Cerebellar nuclear complex (tissue), 1 donor: Measurements from ENCODE around the gene ZNF597.
"Not testable (repeated sequence)": the region's sequence is repeated elsewhere in the genome, so short reads cannot be mapped to it uniquely, and the experiment has no call there.

Experiments
- DNase-seq, 2 experiments: peaks; one replicate each; lab custom pipeline; 2025; lab: John Stamatoyannopoulos, UW

Gene ZNF597

DNA sequence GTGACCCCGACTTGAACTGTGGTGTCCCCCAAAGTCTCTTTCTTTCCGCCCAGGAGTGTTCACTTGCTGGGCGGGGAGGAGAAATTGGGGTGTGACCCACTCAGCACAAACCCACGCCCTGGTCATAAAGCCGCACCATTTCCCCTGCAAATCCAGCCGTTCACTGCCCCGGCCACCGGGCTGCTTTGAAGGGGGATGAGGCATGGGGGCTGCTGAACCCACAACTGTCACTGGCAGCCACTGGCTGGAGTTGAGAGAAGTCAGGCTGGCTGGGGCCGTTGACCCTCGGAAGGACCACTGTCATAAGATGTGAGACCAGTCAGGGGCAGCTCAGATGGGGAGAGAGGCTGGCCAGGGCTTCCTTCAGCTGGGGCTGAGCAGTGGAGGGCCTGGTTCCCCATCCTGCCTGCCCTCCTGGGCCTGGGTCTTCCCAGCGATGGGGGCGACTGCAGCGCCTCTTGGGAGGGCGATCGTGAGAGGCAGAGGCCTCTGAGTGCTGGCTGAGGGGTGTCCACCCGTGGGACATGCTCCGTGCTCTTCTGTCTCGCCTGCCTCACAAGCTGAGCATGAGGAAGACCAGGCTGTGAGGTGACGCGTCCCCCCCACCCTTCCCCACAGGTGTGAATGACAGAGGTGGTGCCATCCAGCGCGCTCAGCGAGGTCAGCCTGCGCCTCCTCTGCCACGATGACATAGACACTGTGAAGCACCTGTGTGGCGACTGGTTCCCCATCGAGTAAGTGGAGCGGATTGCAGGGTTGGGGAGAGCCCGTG lies 32.5 kb upstream of the ZNF597 start:
- DNase-seq = no peak

- not testable (repeated sequence) for DNase-seq
These were observed 31.6 kb upstream of the ZNF597 start for GRCh38 chr16:3474870-3475269.

- no peak for DNase-seq
These were observed 31.0 kb upstream of the ZNF597 start for GRCh38 chr16:3474136-3474779.

- DNase-seq = not testable (repeated sequence)
These were observed 30.3 kb upstream of the ZNF597 start for GRCh38 chr16:3473596-3473943.

DNA sequence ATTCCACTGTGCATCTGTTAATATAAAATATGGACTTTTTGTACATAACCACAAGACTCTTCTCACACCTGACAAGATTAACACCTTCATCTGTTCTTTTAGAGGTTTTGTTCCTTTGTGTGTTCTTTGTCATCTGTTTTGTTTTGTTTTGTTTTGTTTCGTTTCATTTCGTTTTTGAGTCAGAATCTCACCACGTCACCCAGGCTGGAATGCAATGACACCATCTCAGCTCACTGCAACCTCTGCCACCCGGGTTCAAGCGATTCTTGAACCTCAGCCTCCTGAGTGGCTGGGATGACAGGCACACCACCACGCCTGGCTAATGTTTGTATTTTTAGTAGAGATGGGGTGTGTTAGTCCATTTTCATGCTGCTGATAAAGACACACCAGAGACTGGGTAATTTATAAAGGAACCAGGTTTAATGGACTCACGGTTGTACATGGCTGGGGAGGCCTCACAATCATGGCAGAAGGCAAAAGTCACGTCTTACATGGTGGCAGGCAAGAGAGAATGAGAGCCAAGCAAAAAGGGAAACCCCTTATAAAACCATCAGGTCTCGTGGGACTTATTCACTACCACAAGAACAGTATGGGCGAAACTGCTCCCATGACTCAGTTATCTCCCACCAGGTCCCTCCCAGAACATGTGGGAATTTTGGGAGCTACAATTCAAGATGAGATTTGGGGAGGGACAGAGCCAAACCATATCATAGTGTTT lies 29.7 kb upstream of the ZNF597 start:
- DNase-seq = no peak

DNA sequence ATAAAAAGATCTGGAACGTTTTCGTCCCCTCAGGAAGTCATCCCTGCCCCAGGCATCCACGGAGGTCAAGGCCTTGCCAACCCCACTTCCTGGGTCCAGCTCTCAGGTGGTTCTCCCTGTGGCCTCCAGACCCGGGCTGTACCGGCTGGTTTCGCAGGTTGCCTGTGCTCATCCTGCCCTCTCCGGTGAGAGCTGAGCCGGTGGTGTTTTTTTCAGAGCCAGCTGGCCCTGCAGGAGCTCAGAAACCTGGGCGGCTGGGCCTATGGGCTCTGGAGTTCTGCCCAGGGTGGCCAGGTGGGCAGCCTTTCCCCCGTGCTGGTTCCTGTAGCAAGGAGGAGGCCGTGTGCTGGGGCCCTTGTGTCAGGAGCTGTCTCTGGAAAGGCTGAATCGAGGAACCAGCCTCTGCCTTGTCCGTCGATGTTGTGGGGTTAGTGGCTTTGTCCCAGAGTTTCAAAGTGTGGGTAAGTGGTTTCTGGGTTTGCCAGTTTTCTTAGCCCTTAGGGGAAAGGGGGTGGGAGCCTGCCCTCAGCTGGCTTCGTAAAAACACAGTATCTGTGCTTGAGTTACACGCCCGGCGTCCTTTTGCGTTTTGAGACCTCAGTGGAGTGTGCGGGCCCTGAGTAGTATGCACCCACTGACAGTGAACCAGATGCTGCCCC lies 28.3 kb upstream of the ZNF597 start:
- DNase-seq = peak in 1 of 2 experiments; percentile 28

DNA sequence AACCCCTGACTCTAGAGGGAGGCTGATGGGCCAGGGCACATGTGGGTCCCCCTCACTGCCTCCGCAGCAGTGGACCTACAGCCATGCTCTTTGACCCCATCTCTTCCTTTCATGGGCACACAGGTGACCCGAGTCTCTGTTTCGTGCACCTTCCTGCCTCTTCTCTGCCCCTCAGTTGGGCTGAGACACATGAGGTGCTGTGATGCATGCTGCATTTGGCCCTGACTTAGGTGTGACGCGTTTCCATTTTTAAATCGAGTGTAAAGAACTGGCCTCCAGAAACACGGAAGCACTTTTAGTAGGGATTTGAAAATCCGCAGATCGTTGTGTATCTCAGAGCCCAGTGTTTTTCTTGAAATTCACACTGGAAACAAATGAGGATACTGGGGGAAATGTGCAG lies 27.4 kb upstream of the ZNF597 start:
- DNase-seq = no peak

DNA sequence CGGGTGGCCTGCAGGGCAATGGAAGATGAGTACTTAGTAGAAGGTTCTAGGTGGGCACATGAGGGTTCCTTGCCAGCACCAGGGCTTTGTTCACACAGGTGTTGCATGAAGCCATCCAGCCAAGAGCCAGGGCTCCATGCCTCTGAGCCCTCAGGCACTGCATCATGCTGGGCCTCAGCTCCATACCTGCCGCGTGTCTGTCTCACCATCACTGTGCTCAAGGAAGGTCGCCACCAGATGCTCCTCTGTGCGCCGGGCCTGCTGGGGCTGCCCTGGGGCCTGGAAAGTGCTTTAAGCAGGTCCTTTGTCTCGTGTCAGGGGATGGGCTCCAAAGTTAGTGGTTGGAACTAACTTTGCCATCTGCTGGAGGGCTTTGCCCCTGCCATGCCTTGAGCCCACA lies 26.4 kb upstream of the ZNF597 start:
- DNase-seq = no peak

DNA sequence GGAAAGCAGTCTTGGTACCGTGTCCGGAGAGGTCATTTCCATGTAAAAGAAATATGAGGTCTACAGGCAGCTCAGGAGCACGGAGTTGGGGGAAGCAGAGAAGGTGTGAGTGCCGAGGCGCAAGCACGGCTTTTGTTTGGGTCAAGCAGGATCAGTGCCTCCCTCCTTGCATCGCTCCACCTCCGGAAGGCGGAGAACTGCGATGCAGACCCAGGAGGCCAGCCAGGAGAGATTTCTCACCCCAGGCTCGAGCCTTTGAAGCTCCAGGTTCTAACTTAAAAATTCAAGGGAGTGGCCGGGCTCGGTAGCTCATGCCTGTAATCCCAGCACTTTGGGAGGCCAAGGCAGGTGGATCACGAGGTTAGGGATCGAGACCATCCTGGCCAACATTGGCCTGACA lies 25.2 kb upstream of the ZNF597 start:
- no peak for DNase-seq

DNA sequence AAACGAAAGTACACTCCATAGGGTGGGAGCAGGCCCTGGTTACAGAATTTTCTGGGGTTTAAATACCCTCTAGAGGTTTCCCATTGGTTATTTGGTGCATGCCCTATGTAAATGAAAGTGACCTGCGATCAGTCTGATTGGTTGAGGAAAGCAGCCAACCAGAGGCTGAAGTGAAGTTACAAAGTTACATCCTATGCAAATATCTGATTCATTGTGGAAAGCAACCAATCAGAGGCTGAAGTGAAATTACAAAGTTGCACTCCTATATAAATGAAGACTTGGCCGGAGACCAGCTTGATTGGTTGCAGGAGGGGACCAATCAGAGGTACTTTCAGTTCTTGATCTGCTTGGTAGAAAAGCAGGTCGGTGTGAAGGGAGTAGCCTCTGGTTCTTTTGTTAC lies 24.6 kb upstream of the ZNF597 start:
- DNase-seq = no peak

DNA sequence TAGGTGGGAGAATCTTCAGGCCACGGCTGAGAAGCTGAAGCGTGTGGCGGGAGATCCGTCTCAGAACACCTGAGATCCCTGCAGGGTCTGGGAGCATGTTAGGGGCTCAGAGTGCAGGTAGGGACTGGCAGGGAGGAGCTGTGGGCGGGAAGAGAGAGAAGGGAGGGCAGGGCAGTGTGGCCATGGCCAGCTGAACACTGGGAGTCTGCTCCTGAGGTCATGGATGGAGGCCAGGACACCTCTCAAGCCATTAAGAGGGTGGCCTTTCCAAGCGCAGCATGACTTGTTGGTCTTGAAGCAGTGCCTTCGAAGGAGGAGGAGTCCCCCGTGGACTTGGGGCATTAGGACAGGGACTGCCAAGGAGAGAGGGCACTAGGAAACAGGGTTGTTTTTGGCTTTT lies 23.9 kb upstream of the ZNF597 start:
- DNase-seq = no peak

- no peak for DNase-seq
These were observed 22.7 kb upstream of the ZNF597 start for GRCh38 chr16:3465911-3466584.

DNA sequence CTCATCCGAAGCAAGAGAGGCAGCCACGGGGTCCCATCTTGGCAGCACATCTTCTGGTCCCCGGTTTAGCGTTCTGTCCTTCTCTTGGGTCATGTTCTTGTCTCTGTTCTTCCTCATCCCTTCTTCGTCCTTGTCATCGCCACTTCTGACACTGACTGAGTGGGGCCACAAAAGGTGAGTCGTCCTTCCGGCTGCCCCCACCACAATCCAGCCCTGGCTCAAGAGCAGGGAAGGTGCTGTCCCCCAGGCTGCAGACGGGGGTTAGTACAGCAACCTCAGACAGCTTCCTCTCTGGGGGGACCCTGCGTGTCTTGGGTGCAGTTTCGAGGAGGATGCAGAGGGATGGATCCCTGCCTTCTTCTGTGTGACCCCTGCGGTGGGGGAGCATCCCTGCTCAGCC lies 22.0 kb upstream of the ZNF597 start:
- no peak for DNase-seq

DNA sequence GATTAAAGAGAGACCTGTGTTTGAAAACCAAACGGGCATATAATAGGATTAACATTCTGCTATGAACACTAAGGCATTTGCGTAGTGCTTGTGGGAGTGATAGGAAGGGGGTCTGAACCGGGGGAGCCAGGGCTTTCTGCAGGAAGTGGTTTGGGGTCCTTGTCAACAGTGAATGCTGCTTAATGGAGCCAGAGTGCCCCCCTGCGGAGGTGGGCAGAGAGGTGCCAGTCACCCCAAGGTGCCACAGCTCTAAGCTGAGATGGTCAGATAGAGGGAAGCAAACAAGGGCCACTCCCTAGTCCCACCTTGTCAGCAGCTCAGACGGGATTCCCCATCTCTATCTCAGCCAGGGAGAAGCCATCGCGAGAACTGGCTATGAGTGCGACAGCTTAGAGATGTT lies 17.8 kb upstream of the ZNF597 start:
- DNase-seq = no peak

GRCh38 chr16:3460585-3460984 lies 17.3 kb upstream of the ZNF597 start:
- no peak for DNase-seq

DNA sequence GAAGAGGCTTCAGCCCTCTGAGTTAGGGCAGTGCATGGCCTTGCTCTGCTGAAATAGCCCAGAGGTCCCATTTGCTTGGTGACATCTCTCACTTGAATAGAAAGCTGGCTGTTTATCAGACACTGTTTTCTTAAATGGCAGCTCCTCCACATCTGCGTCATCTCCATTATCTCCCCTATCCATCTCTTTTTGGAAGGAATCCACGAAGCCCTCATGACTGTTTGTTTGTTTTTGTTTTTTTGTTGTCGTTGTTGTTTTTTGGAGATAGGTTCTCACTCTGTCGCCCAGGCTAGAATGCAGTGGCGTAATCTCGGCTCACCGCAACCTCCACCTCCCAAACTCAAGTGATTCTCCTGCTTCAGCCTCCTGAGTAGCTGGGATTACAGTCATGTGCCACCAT lies 16.8 kb upstream of the ZNF597 start:
- DNase-seq = no peak

DNA sequence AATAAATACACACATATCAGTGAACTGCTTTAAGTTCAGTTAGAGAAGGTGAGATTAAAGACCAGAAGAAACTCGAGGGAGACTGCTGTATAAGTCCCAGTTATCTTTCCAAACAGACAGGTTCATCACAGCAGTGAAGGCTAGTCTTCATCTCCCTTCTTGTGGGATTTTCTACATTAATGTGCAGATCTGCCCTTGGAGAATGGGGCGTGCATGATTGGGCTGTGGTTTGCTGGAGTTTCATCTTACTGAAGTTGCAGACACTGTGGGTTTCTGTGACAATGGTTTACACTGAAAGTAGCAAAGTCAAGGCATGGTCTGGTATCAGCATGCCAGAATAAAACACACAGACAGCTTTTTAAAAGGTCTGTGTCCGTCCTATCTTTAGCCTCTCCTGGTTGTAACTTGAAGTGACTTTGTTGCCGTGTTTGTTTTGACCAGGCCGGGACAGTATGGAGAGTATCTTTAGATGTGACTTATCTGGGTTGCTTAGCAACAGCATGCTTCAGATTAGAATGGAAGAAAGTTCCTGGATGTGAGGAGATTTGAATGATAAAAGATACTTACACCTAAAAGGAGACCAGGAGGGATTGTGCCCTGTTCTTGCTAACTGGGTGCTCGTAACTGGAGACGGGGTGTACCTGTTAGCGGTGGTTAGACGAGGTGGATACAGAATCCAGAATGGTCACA lies 16.2 kb upstream of the ZNF597 start:
- no peak for DNase-seq

- DNase-seq = no peak
These were observed 15.6 kb upstream of the ZNF597 start for GRCh38 chr16:3458852-3459361.

DNA sequence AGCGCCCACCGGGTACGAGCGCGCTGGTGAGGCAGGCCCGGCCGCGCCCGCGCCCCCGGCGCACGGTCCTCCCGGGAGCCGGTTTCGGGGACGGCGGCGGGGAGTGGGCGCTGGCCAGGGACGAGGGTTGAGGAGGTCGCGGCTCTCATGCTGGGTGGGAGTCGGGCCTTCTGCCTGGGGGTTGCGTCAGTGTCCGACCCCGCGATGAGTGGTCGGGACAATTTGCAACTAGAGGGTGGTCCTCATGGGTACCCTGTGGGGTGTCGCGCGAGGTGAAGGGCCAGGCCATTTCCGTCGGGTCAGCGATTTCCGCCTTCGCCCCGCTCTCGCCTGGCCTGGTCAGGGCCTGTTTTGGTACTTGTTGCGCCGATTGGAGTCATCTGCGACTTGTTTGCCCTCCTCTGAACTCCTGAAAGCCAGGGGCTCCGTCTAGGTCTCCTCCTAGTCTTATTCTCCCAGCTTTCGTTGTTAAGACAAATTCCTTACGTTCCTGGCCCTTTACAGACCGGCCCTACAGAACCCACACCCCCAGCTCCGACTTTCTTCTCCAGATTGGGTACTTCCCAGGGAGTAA lies 15.1 kb upstream of the ZNF597 start:
- no peak for DNase-seq

- peak; percentile 32 to 65 for DNase-seq
These were observed 14.3 kb upstream of the ZNF597 start for GRCh38 chr16:3457434-3458252.
